G401.6 (cell line): ENCODE data around the gene STAT5A.
"Not testable (repeated sequence)": the region's sequence is repeated elsewhere in the genome, so short reads cannot be mapped to it uniquely, and the experiment has no call there.

Source experiments
- FAIRE-seq: peaks from 2 replicates; lab custom pipeline; 2012; peaks lifted over from hg19 to GRCh38; lab: Jason Lieb, UNC

The STAT5A gene

GRCh38 chr17:42334677-42335076 lies 46.4 kb downstream of the STAT5A start:
- no peak for FAIRE-seq

- no peak for FAIRE-seq
Measured at GRCh38 chr17:42337442-42337841, 49.1 kb downstream of the STAT5A start.

GRCh38 chr17:42338427-42338985 lies 50.2 kb downstream of the STAT5A start:
- no peak for FAIRE-seq

- FAIRE-seq: no peak
Measured at GRCh38 chr17:42339221-42339620, 50.9 kb downstream of the STAT5A start.

GRCh38 chr17:42340691-42341127 lies 52.4 kb downstream of the STAT5A start:
- FAIRE-seq: no peak

GRCh38 chr17:42341568-42341967 lies 53.3 kb downstream of the STAT5A start:
- no peak for FAIRE-seq

- no peak for FAIRE-seq
Measured at GRCh38 chr17:42342242-42343008, 54.1 kb downstream of the STAT5A start.

- no peak for FAIRE-seq
Measured at GRCh38 chr17:42345396-42346073, 57.2 kb downstream of the STAT5A start.

GRCh38 chr17:42346481-42346880 lies 58.2 kb downstream of the STAT5A start:
- FAIRE-seq: no peak

- FAIRE-seq: no peak
Measured at GRCh38 chr17:42347198-42347597, 58.9 kb downstream of the STAT5A start.

GRCh38 chr17:42347606-42348005 lies 59.3 kb downstream of the STAT5A start:
- no peak for FAIRE-seq

- no peak for FAIRE-seq
Measured at GRCh38 chr17:42348104-42348503, 59.8 kb downstream of the STAT5A start.

GRCh38 chr17:42354956-42355843 lies 66.9 kb downstream of the STAT5A start:
- peak; percentile 36 for FAIRE-seq

GRCh38 chr17:42358434-42358833 lies 70.1 kb downstream of the STAT5A start:
- no peak for FAIRE-seq

- no peak for FAIRE-seq
Measured at GRCh38 chr17:42359133-42359532, 70.8 kb downstream of the STAT5A start.

GRCh38 chr17:42360388-42360787 lies 72.1 kb downstream of the STAT5A start:
- not testable (repeated sequence) for FAIRE-seq
